Common myeloid progenitor, CD34-positive (primary cell): ENCODE results near the gene ASPN.

Experiments
- CTCF ChIA-PET: fragments of 350-600 bp; sonication (Branson Sonifier 250); formaldehyde crosslinking; loops from one replicate; lab custom pipeline; 2021; ENCODE audit warnings: antibody characterized with exemption; lab: Charles Lee
- POLR2A ChIA-PET: fragments of 350-600 bp; sonication (Branson Sonifier 250); formaldehyde crosslinking; loops from one replicate; lab custom pipeline; 2021; ENCODE audit warnings: antibody characterized with exemption; lab: Charles Lee
- DNase-seq, 3 donors: peaks; one replicate each; pipeline versions ENCODE4 v3.0.0 to v3.0.0-alpha.2; 2013
- H3K27ac ChIP-seq, 2 experiments: 1 replicate in 1 of 2; 2 replicates in 1 of 2; pipeline ENCODE4 v1.7.0; 2013; ENCODE audit warnings: inconsistent platforms in 2 of 2, low read length in 2 of 2, mild to moderate bottlenecking in 2 of 2, low read depth in 1 of 2, moderate library complexity in 1 of 2; ENCODE audit not compliant: severe bottlenecking in 2 of 2, insufficient read depth in 1 of 2, poor library complexity in 1 of 2
- H3K27me3 ChIP-seq, 5 experiments: replicated peaks in 2 of 5; 1 replicate in 3 of 5; 2 replicates in 2 of 5; pipeline versions ENCODE4 v1.6.1 to v1.7.0; 2013; ENCODE audit warnings: low read length in 4 of 5, mild to moderate bottlenecking in 2 of 5, moderate library complexity in 2 of 5, inconsistent platforms in 1 of 5; ENCODE audit not compliant: insufficient read depth in 5 of 5, control insufficient read depth in 4 of 5
- H3K36me3 ChIP-seq, 4 experiments: 1 replicate in 2 of 4; 2 replicates in 2 of 4; pipeline versions ENCODE4 v1.6.1 to v1.7.0; 2013; ENCODE audit warnings: low read length in 3 of 4, control low read depth in 1 of 4, mild to moderate bottlenecking in 1 of 4; ENCODE audit not compliant: control insufficient read depth in 4 of 4, insufficient read depth in 4 of 4
- H3K4me1 ChIP-seq, 4 experiments: 1 replicate in 3 of 4; 2 replicates in 1 of 4; pipeline versions ENCODE4 v1.6.1 to v1.7.1; 2013; ENCODE audit warnings: low read length in 3 of 4, mild to moderate bottlenecking in 3 of 4, control low read depth in 1 of 4, inconsistent platforms in 1 of 4, moderate library complexity in 1 of 4; ENCODE audit not compliant: control insufficient read depth in 4 of 4, insufficient read depth in 4 of 4; ENCODE audit errors: control extremely low read depth in 1 of 4
- H3K4me3 ChIP-seq, 7 experiments: 1 replicate in 4 of 7; 2 replicates in 3 of 7; pipeline versions ENCODE4 v1.5.1 to v1.7.0; 2013; ENCODE audit warnings: mild to moderate bottlenecking in 7 of 7, low read length in 6 of 7, moderate library complexity in 6 of 7, inconsistent platforms in 2 of 7, low read depth in 2 of 7, control low read depth in 1 of 7; ENCODE audit not compliant: insufficient read depth in 4 of 7, control insufficient read depth in 1 of 7; ENCODE audit errors: extremely low read depth in 1 of 7
- H3K9me3 ChIP-seq, 5 experiments: 1 replicate in 4 of 5; 2 replicates in 1 of 5; pipeline versions ENCODE4 v1.6.1 to v1.7.1; 2013; ENCODE audit warnings: low read length in 4 of 5, mild to moderate bottlenecking in 2 of 5, inconsistent platforms in 1 of 5, low read depth in 1 of 5, moderate library complexity in 1 of 5; ENCODE audit not compliant: control insufficient read depth in 4 of 5, insufficient read depth in 2 of 5; ENCODE audit errors: control extremely low read depth in 1 of 5
- WGBS: methylation state at CpG from one replicate; pipeline ENCODE4 v1.1.5; 2013; ENCODE audit not compliant: insufficient coverage; 5-methylcytosine and 5-hydroxymethylcytosine counted together

Gene ASPN

GRCh38 chr9:92438900-92439526 is 43.3 kb downstream of the ASPN start:
- POLR2A ChIA-PET = no interaction called here
- 83% methylated on average over 2 of the region's 5 CpGs for WGBS
- peak; percentile 25 to 60 (median 51) for DNase-seq

DNA sequence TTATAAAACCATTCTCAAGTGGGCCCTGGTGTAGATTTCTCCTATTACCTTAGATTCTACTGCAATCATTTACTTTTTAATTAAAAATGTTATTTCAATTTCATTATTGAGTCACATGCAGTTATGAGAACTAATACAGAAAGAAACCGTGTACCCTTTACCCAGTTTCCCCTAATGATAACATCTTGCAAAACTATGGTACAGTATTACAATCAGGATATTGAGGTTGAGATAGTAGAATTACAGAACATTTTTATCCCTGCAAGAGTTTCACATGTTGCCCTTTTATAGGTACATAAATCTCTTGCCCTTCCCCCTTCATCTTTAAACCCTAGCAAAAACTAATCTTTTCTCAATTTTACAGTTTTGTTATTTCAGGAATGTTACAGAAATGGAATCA is 47.0 kb downstream of the ASPN start:
- ChIA-PET POLR2A (no interaction called here), CTCF (interaction anchor here (4.4 kb wide), 1 partner anchor 92 kb away, joined by 35 read pairs; no protein-coding TSS in a partner anchor)
- no peak for DNase-seq
- H3K36me3 ChIP-seq = no peaks in the 10 kb centered on the region
- H3K9me3 ChIP-seq = no peaks in the 10 kb centered on the region
- H3K4me3 ChIP-seq = no peak overlapping the region
- H3K27ac ChIP-seq = no peak overlapping the region
- WGBS = no CpG with 5 or more reads among the region's 1 CpG
- H3K27me3 ChIP-seq = no peaks in the 10 kb centered on the region
- no peaks in the 10 kb centered on the region for H3K4me1 ChIP-seq

More at GRCh38 chr9:92438900-92439526, 43.3 kb downstream of the ASPN start:
- no peaks in the 10 kb centered on the region for H3K36me3 ChIP-seq
- H3K4me3 ChIP-seq = no peak overlapping the region
- H3K27me3 ChIP-seq = no peaks in the 10 kb centered on the region
- H3K4me1 ChIP-seq = no peaks in the 10 kb centered on the region
- CTCF ChIA-PET = interaction anchor here (0.8 to 4.4 kb wide), 14 partner anchors 9 to 300 kb away, joined by 3 to 35 read pairs (median 4); no protein-coding TSS in a partner anchor
- H3K9me3 ChIP-seq = no peaks in the 10 kb centered on the region
- H3K27ac ChIP-seq = no peak overlapping the region

GRCh38 chr9:92432972-92433548 is 49.2 kb downstream of the ASPN start:
- Histone ChIP-seq H3K9me3 (no peaks in the 10 kb centered on the region), H3K36me3 (no peaks in the 10 kb centered on the region), H3K4me1 (no peaks in the 10 kb centered on the region), H3K27me3 (no peaks in the 10 kb centered on the region), H3K4me3 (no peak overlapping the region), H3K27ac (no peak overlapping the region)
- WGBS = no CpG with 5 or more reads among the region's 5 CpGs
- no peak for DNase-seq
- POLR2A ChIA-PET = no interaction called here
- CTCF ChIA-PET = no interaction called here

GRCh38 chr9:92432350-92432749 is 50.0 kb downstream of the ASPN start:
- ChIA-PET CTCF (interaction anchor here (1.2 kb wide), 1 partner anchor 88 kb away, joined by 3 read pairs; no protein-coding TSS in a partner anchor), POLR2A (no interaction called here)
- Histone ChIP-seq H3K4me3 (no peak overlapping the region), H3K36me3 (no peaks in the 10 kb centered on the region), H3K4me1 (no peaks in the 10 kb centered on the region), H3K27me3 (no peaks in the 10 kb centered on the region), H3K9me3 (no peaks in the 10 kb centered on the region), H3K27ac (no peak overlapping the region)
- no CpG with 5 or more reads among the region's 5 CpGs for WGBS
- no peak for DNase-seq

DNA sequence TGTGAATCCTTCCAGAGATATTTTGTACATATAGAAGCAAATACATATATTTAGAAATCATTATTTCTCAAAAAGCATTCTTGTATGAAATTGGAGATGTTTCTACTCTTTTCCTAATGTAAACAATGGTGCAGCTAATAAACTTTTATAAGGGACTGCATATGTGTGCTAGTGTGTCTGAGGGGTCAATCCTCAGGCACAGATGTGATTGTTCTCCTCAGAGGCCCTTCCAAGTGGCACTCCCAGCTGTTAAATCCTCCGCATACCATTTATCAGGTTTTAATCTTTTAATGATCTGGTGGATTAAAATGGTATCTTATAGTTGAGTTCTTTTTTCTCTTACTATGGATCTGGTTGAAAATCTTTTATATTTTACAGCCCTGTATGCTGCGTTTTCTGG is 52.5 kb downstream of the ASPN start:
- POLR2A ChIA-PET = no interaction called here
- CTCF ChIA-PET = no interaction called here
- no peak for DNase-seq
- H3K36me3 ChIP-seq = no peaks in the 10 kb centered on the region
- no peaks in the 10 kb centered on the region for H3K27me3 ChIP-seq
- no CpG with 5 or more reads among the region's 2 CpGs for WGBS
- no peak overlapping the region for H3K27ac ChIP-seq
- H3K4me1 ChIP-seq = no peaks in the 10 kb centered on the region
- no peak overlapping the region for H3K4me3 ChIP-seq
- H3K9me3 ChIP-seq = no peaks in the 10 kb centered on the region

GRCh38 chr9:92426501-92427145 is 55.7 kb downstream of the ASPN start:
- Histone ChIP-seq H3K36me3 (no peaks in the 10 kb centered on the region), H3K4me3 (no peak overlapping the region), H3K9me3 (no peaks in the 10 kb centered on the region), H3K4me1 (no peaks in the 10 kb centered on the region), H3K27ac (no peak overlapping the region), H3K27me3 (no peaks in the 10 kb centered on the region)
- WGBS = 96% methylated on average over 5 of the region's 5 CpGs
- CTCF ChIA-PET = interaction anchor here (2.2 kb wide), 1 partner anchor 13 kb away, joined by 9 read pairs; no protein-coding TSS in a partner anchor
- POLR2A ChIA-PET = no interaction called here
- no peak for DNase-seq

- H3K4me3 ChIP-seq = no peak overlapping the region
- POLR2A ChIA-PET = no interaction called here
- no peak overlapping the region for H3K27ac ChIP-seq
- no peaks in the 10 kb centered on the region for H3K36me3 ChIP-seq
- 100% methylated on average over 1 of the region's 2 CpGs for WGBS
- no peaks in the 10 kb centered on the region for H3K4me1 ChIP-seq
- CTCF ChIA-PET = interaction anchor here (0.5 to 1.0 kb wide), 2 partner anchors 19 to 67 kb away, joined by 3 read pairs; no protein-coding TSS in a partner anchor
- no peak for DNase-seq
- no peaks in the 10 kb centered on the region for H3K27me3 ChIP-seq
- no peaks in the 10 kb centered on the region for H3K9me3 ChIP-seq
Measured at GRCh38 chr9:92425474-92425873, 56.8 kb downstream of the ASPN start.
